ENCODE results near the gene TSPAN19.
"Not testable (repeated sequence)": the region's sequence is repeated elsewhere in the genome, so short reads cannot be mapped to it uniquely, and the experiment has no call there.

The TSPAN19 gene

GRCh38 chr12:85007836-85008235 lies 28.2 kb downstream of the TSPAN19 start:
- POLR2A ChIA-PET = no interaction called here
- CTCF ChIA-PET = no interaction called here
- DNase-seq (ENCODE audit: extremely low spot score) = no peak
- no peak for TF ChIP-seq HDGF (IDR thresholded peaks at IDR 0.05; ENCODE audit: borderline replicate concordance)
- no peak for TF ChIP-seq SP1 (IDR thresholded peaks at IDR 0.05)
- no peak for TF ChIP-seq PKNOX1 (IDR thresholded peaks at IDR 0.05)
- no peak for TF ChIP-seq FOXA1 (IDR thresholded peaks at IDR 0.05)
- TF ChIP-seq BHLHE40 (IDR thresholded peaks at IDR 0.05; ENCODE audit: borderline replicate concordance) = no peak
- no peak for TF ChIP-seq FOXK2 (IDR thresholded peaks at IDR 0.05)
- no peak for TF ChIP-seq ARNT (IDR thresholded peaks at IDR 0.05)
- no peak for TF ChIP-seq L3MBTL2 (conservative IDR thresholded peaks at IDR 0.05)
- no peak for TF ChIP-seq LEF1 (IDR thresholded peaks at IDR 0.05; ENCODE audit: borderline replicate concordance)
- no peak for TF ChIP-seq NFRKB (IDR thresholded peaks at IDR 0.05)
- no peak for TF ChIP-seq TARDBP (IDR thresholded peaks at IDR 0.05)
- no peak for TF ChIP-seq FOXM1 (IDR thresholded peaks at IDR 0.05; ENCODE audit: borderline replicate concordance)
- no peak for TF ChIP-seq ELF4 (IDR thresholded peaks at IDR 0.05)
- TF ChIP-seq SUZ12 (IDR thresholded peaks at IDR 0.05) = no peak
- TF ChIP-seq ZNF384 (IDR thresholded peaks at IDR 0.05) = no peak
- TF ChIP-seq CTBP1 (IDR thresholded peaks at IDR 0.05; ENCODE audit: borderline replicate concordance) = no peak

GRCh38 chr12:85006206-85006605 lies 29.9 kb downstream of the TSPAN19 start:
- DNase-seq (ENCODE audit: extremely low spot score) = no peak
- ChIA-PET CTCF (no interaction called here), POLR2A (no interaction called here)
- TF ChIP-seq CTBP1 (IDR thresholded peaks at IDR 0.05; ENCODE audit: borderline replicate concordance) (no peak), SUZ12 (IDR thresholded peaks at IDR 0.05) (no peak)

GRCh38 chr12:85005615-85006014 lies 30.5 kb downstream of the TSPAN19 start:
- DNase-seq (ENCODE audit: extremely low spot score) = no peak
- no peak for TF ChIP-seq CTBP1 (IDR thresholded peaks at IDR 0.05; ENCODE audit: borderline replicate concordance)
- no peak for TF ChIP-seq HDGF (IDR thresholded peaks at IDR 0.05; ENCODE audit: borderline replicate concordance)
- ChIA-PET CTCF (no interaction called here), POLR2A (no interaction called here)

GRCh38 chr12:85005047-85005446 lies 31.0 kb downstream of the TSPAN19 start:
- POLR2A ChIA-PET; DNase-seq (ENCODE audit: extremely low spot score); CTCF ChIA-PET: not testable (repeated sequence)

GRCh38 chr12:85004204-85004603 lies 31.9 kb downstream of the TSPAN19 start:
- TF ChIP-seq BHLHE40 (IDR thresholded peaks at IDR 0.05; ENCODE audit: borderline replicate concordance) (no peak), LEF1 (IDR thresholded peaks at IDR 0.05; ENCODE audit: borderline replicate concordance) (no peak), FOXM1 (IDR thresholded peaks at IDR 0.05; ENCODE audit: borderline replicate concordance) (no peak), HDGF (IDR thresholded peaks at IDR 0.05; ENCODE audit: borderline replicate concordance) (no peak)
- POLR2A ChIA-PET = no interaction called here
- CTCF ChIA-PET = no interaction called here
- DNase-seq (ENCODE audit: extremely low spot score) = no peak

- POLR2A ChIA-PET = no interaction called here
- TF ChIP-seq NFRKB (IDR thresholded peaks at IDR 0.05) = no peak
- DNase-seq (ENCODE audit: extremely low spot score) = no peak
- CTCF ChIA-PET = no interaction called here
Observed at GRCh38 chr12:85002778-85003296, 33.2 kb downstream of the TSPAN19 start.

- DNase-seq (ENCODE audit: extremely low spot score) = no peak
- TF ChIP-seq ELF4 (IDR thresholded peaks at IDR 0.05) = no peak
- TF ChIP-seq SUZ12 (IDR thresholded peaks at IDR 0.05) = no peak
- no peak for TF ChIP-seq BHLHE40 (IDR thresholded peaks at IDR 0.05; ENCODE audit: borderline replicate concordance)
- TF ChIP-seq NFRKB (IDR thresholded peaks at IDR 0.05) = no peak
- no peak for TF ChIP-seq FOXA1 (IDR thresholded peaks at IDR 0.05)
- no peak for TF ChIP-seq ZNF384 (IDR thresholded peaks at IDR 0.05)
- TF ChIP-seq PKNOX1 (IDR thresholded peaks at IDR 0.05) = no peak
- TF ChIP-seq LEF1 (IDR thresholded peaks at IDR 0.05; ENCODE audit: borderline replicate concordance) = no peak
- TF ChIP-seq CTBP1 (IDR thresholded peaks at IDR 0.05; ENCODE audit: borderline replicate concordance) = no peak
- no peak for TF ChIP-seq ARNT (IDR thresholded peaks at IDR 0.05)
- no peak for TF ChIP-seq SP1 (IDR thresholded peaks at IDR 0.05)
- no peak for TF ChIP-seq TARDBP (IDR thresholded peaks at IDR 0.05)
- TF ChIP-seq FOXM1 (IDR thresholded peaks at IDR 0.05; ENCODE audit: borderline replicate concordance) = no peak
- TF ChIP-seq FOXK2 (IDR thresholded peaks at IDR 0.05) = no peak
- no peak for TF ChIP-seq L3MBTL2 (conservative IDR thresholded peaks at IDR 0.05)
- TF ChIP-seq HDGF (IDR thresholded peaks at IDR 0.05; ENCODE audit: borderline replicate concordance) = no peak
- ChIA-PET POLR2A (no interaction called here), CTCF (no interaction called here)
Observed at GRCh38 chr12:85000729-85001128, 35.3 kb downstream of the TSPAN19 start.

GRCh38 chr12:84998341-84998740 lies 37.7 kb downstream of the TSPAN19 start:
- POLR2A ChIA-PET = no interaction called here
- TF ChIP-seq TARDBP (IDR thresholded peaks at IDR 0.05) = no peak
- no peak for TF ChIP-seq SP1 (IDR thresholded peaks at IDR 0.05)
- no peak for TF ChIP-seq FOXA1 (IDR thresholded peaks at IDR 0.05)
- TF ChIP-seq FOXM1 (IDR thresholded peaks at IDR 0.05; ENCODE audit: borderline replicate concordance) = no peak
- TF ChIP-seq CTBP1 (IDR thresholded peaks at IDR 0.05; ENCODE audit: borderline replicate concordance) = no peak
- CTCF ChIA-PET = no interaction called here
- DNase-seq (ENCODE audit: extremely low spot score) = no peak

Data from HEK293T (cell line).